ENCODE measurements around the gene KMT2B.

- TF ChIP-seq CTCF (conservative IDR thresholded peaks at IDR 0.05; ENCODE audit: low read length) (no peak), EZH2phosphoT487 (IDR thresholded peaks at IDR 0.05; ENCODE audit: borderline replicate concordance) (no peak)
These were observed 59.5 kb downstream of the KMT2B start for GRCh38 chr19:35777086-35777841.

Data from Loucy (cell line).